H1 (cell line): ENCODE data around the gene HTD2. TPM values are rescaled to one million over a fixed set of nuclear protein-coding genes. Genes with fewer than 3 reads are reported as not detected.

Experiments used
- CTCF ChIA-PET: fragments of 300-600 bp; sonication (Branson Sonifier 250); formaldehyde crosslinking; loops from one replicate; lab custom pipeline; 2021; ENCODE audit not compliant: partially characterized antibody; lab: Charles Lee
- POLR2A ChIA-PET: fragments of 300-600 bp; sonication (Branson Sonifier 250); formaldehyde crosslinking; loops from one replicate; lab custom pipeline; 2021; ENCODE audit warnings: inconsistent platforms; ENCODE audit not compliant: partially characterized antibody; lab: Charles Lee
- DNase-seq, 2 experiments: peaks; one replicate each; pipeline versions ENCODE4 v3.0.0 to v3.0.0-alpha.2; 2010 to 2022; ENCODE audit warnings: low spot score in 2 of 2, low read depth in 1 of 2, mixed read lengths in 1 of 2
- FAIRE-seq: peaks from 2 replicates; lab custom pipeline; 2011; peaks lifted over from hg19 to GRCh38; lab: Jason Lieb, UNC
- H2AFZ ChIP-seq: 2 replicates; pipeline ENCODE4 v1.8.1; 2012; ENCODE audit warnings: low read length, inconsistent platforms
- H2AK5ac ChIP-seq: 2 replicates; pipeline ENCODE4 v1.6.1; 2013; ENCODE audit warnings: low read depth, low read length
- H2BK120ac ChIP-seq: replicated peaks from 2 replicates; pipeline ENCODE3; 2013; ENCODE audit warnings: low read depth, low read length, inconsistent platforms
- H2BK12ac ChIP-seq: 2 replicates; pipeline ENCODE4 v1.6.1; 2013; ENCODE audit warnings: low read depth, low read length
- H2BK15ac ChIP-seq: 2 replicates; pipeline ENCODE4 v1.6.1; 2013; ENCODE audit warnings: low read length
- H2BK20ac ChIP-seq: 2 replicates; pipeline ENCODE4 v1.6.1; 2013; ENCODE audit warnings: low read length
- H2BK5ac ChIP-seq: 2 replicates; pipeline ENCODE4 v1.6.1; 2013; ENCODE audit warnings: low read depth, low read length
- H3K14ac ChIP-seq: 2 replicates; pipeline ENCODE4 v1.6.1; 2013; ENCODE audit warnings: inconsistent platforms; ENCODE audit not compliant: insufficient read length
- H3K18ac ChIP-seq: 2 replicates; pipeline ENCODE4 v1.6.1; 2013; ENCODE audit warnings: low read length; ENCODE audit errors: extremely low read depth
- H3K23ac ChIP-seq: 2 replicates; pipeline ENCODE4 v1.6.1; 2013; ENCODE audit warnings: inconsistent platforms; ENCODE audit not compliant: insufficient read length
- H3K23me2 ChIP-seq: 2 replicates; pipeline ENCODE4 v1.6.1; 2013; ENCODE audit warnings: low read depth, low read length
- H3K27ac ChIP-seq: 2 replicates; pipeline ENCODE4 v1.6.1; 2011; ENCODE audit warnings: low read depth, low read length, inconsistent platforms
- H3K27me3 ChIP-seq, 4 experiments: replicated peaks in 1 of 4; 1 replicate in 1 of 4; 2 replicates in 3 of 4; pipeline versions ENCODE4 v1.6.1 to v1.8.1; 2011 to 2013; ENCODE audit warnings: low read length in 3 of 4, mild to moderate bottlenecking in 3 of 4, inconsistent platforms in 2 of 4, mixed read lengths in 2 of 4, moderate library complexity in 1 of 4; ENCODE audit not compliant: control insufficient read depth in 3 of 4, insufficient read depth in 3 of 4; ENCODE audit errors: extremely low read depth in 1 of 4
- H3K36me3 ChIP-seq, 4 experiments: 2 replicates each; pipeline versions ENCODE4 v1.6.1 to v1.8.1; 2011 to 2013; ENCODE audit warnings: mild to moderate bottlenecking in 4 of 4, low read length in 3 of 4, moderate library complexity in 2 of 4, control low read depth in 1 of 4, inconsistent platforms in 1 of 4; ENCODE audit not compliant: insufficient read depth in 4 of 4, control insufficient read depth in 2 of 4
- H3K4ac ChIP-seq: replicated peaks from 2 replicates; pipeline ENCODE3; 2013; ENCODE audit warnings: low read length, low read depth, mixed read lengths, inconsistent platforms; ENCODE audit not compliant: insufficient read length
- H3K4me1 ChIP-seq, 4 experiments: replicated peaks in 1 of 4; 1 replicate in 1 of 4; 2 replicates in 3 of 4; pipeline versions ENCODE4 v1.6.1 to v1.8.1; 2011 to 2013; ENCODE audit warnings: low read length in 3 of 4, inconsistent platforms in 2 of 4, mixed read lengths in 1 of 4; ENCODE audit not compliant: insufficient read depth in 4 of 4, control insufficient read depth in 3 of 4
- H3K4me2 ChIP-seq, 2 experiments: 2 replicates each; pipeline versions ENCODE4 v1.6.1 to v1.8.1; 2011 to 2013; ENCODE audit warnings: low read depth in 2 of 2, low read length in 2 of 2, control low read depth in 1 of 2, inconsistent platforms in 1 of 2, mild to moderate bottlenecking in 1 of 2; ENCODE audit not compliant: insufficient read depth in 1 of 2
- H3K4me3 ChIP-seq, 4 experiments: fragments of 200-600, 300-600 bp in 1 of 4; sonication (generic), shearing (Covaris generic), sonication (Bioruptor Twin) in 1 of 4; 2 replicates each; pipeline versions ENCODE4 v1.5.1 to v1.8.1; 2011 to 2016; ENCODE audit warnings: low read length in 4 of 4, low read depth in 3 of 4, control low read depth in 2 of 4, inconsistent platforms in 2 of 4, mild to moderate bottlenecking in 2 of 4, mixed read lengths in 1 of 4, moderate library complexity in 1 of 4; ENCODE audit not compliant: insufficient read depth in 2 of 4; ENCODE audit errors: extremely low read depth in 1 of 4
- H3K56ac ChIP-seq: replicated peaks from 2 replicates; pipeline ENCODE3; 2013; ENCODE audit warnings: low read depth, mild to moderate bottlenecking, mixed read lengths, low read length, inconsistent platforms; ENCODE audit not compliant: insufficient read length
- H3K79me1 ChIP-seq: 2 replicates; pipeline ENCODE4 v1.6.1; 2013; ENCODE audit warnings: low read depth, low read length, control low read depth
- H3K79me2 ChIP-seq, 2 experiments: 2 replicates each; pipeline versions ENCODE4 v1.6.1 to v1.8.1; 2012 to 2013; ENCODE audit warnings: low read length in 2 of 2, mild to moderate bottlenecking in 2 of 2, inconsistent platforms in 1 of 2; ENCODE audit not compliant: insufficient read depth in 2 of 2, control insufficient read depth in 1 of 2
- H3K9ac ChIP-seq, 4 experiments: replicated peaks in 1 of 4; 1 replicate in 1 of 4; 2 replicates in 3 of 4; pipeline versions ENCODE4 v1.6.1 to v1.8.1; 2011 to 2013; ENCODE audit warnings: low read depth in 3 of 4, low read length in 3 of 4, control low read depth in 2 of 4, mild to moderate bottlenecking in 2 of 4, moderate library complexity in 2 of 4, inconsistent platforms in 1 of 4; ENCODE audit errors: extremely low read depth in 1 of 4
- H3K9me3 ChIP-seq, 2 experiments: 2 replicates each; pipeline versions ENCODE4 v1.6.1 to v1.8.1; 2012 to 2013; ENCODE audit warnings: mild to moderate bottlenecking in 2 of 2, moderate library complexity in 2 of 2, control low read depth in 1 of 2, inconsistent platforms in 1 of 2, low read depth in 1 of 2, low read length in 1 of 2, mixed read lengths in 1 of 2; ENCODE audit not compliant: insufficient read depth in 2 of 2
- H4K20me1 ChIP-seq, 2 experiments: replicated peaks in 1 of 2; 2 replicates each; pipeline versions ENCODE3 to v1.8.1; 2011 to 2013; ENCODE audit warnings: inconsistent platforms in 2 of 2, low read length in 2 of 2, mild to moderate bottlenecking in 1 of 2; ENCODE audit not compliant: insufficient read depth in 2 of 2, control insufficient read depth in 1 of 2
- H4K5ac ChIP-seq: 2 replicates; pipeline ENCODE4 v1.6.1; 2013; ENCODE audit warnings: low read length, low read depth, mixed read lengths, inconsistent platforms; ENCODE audit not compliant: insufficient read length
- H4K8ac ChIP-seq: 2 replicates; pipeline ENCODE4 v1.8.0; 2013; ENCODE audit warnings: mild to moderate bottlenecking, moderate library complexity, low read length, inconsistent platforms; ENCODE audit not compliant: insufficient read depth; ENCODE audit errors: extremely low read depth
- H4K91ac ChIP-seq: replicated peaks from 2 replicates; pipeline ENCODE3; 2013; ENCODE audit warnings: low read length, mixed read lengths, inconsistent platforms; ENCODE audit not compliant: insufficient read length
- BCL11A ChIP-seq, 2 experiments: IDR thresholded peaks; one replicate each; pipeline ENCODE4 v1.6.1; 2011; ENCODE audit warnings: low read depth in 2 of 2, low read length in 2 of 2, mild to moderate bottlenecking in 2 of 2
- CBX5 ChIP-seq: fragments of 300-800, 300-1000 bp; sonication (generic); IDR thresholded peaks from 2 replicates; pipeline ENCODE4 v1.7.1; 2016; ENCODE audit warnings: antibody characterized with exemption, low read length, low read depth
- CHD2 ChIP-seq: IDR thresholded peaks from 2 replicates; pipeline ENCODE4 v1.6.1; 2012; ENCODE audit warnings: low read length, improper control_type of control experiment
- EGR1 ChIP-seq: IDR thresholded peaks from 2 replicates; pipeline ENCODE4 v1.6.1; 2011; ENCODE audit warnings: low read depth, low read length, borderline replicate concordance
- HDAC2 ChIP-seq, 2 experiments: fragments of 300-600 bp in 1 of 2; sonication (generic) in 1 of 2; IDR thresholded peaks; 2 replicates each; pipeline ENCODE4 v1.6.1; 2011 to 2012; ENCODE audit warnings: low read depth in 2 of 2, low read length in 2 of 2, mild to moderate bottlenecking in 2 of 2, moderate library complexity in 2 of 2, borderline replicate concordance in 1 of 2, inconsistent platforms in 1 of 2
- JUND ChIP-seq: IDR thresholded peaks from 2 replicates; pipeline ENCODE4 v1.6.1; 2011; ENCODE audit warnings: mild to moderate bottlenecking, improper control_type of control experiment, low read length
- KDM4A ChIP-seq: IDR thresholded peaks from one replicate; pipeline ENCODE4 v1.7.1; 2012; ENCODE audit warnings: low read depth, mild to moderate bottlenecking, moderate library complexity, low read length, inconsistent platforms; ENCODE audit not compliant: severe bottlenecking
- MAFK ChIP-seq: IDR thresholded peaks from 2 replicates; pipeline ENCODE4 v1.6.1; 2012; ENCODE audit warnings: low read depth, mild to moderate bottlenecking, improper control_type of control experiment, low read length
- NANOG ChIP-seq: IDR thresholded peaks from 2 replicates; pipeline ENCODE4 v1.6.1; 2011; ENCODE audit warnings: low read length, low read depth, mild to moderate bottlenecking, inconsistent platforms; ENCODE audit not compliant: insufficient read depth, poor library complexity, severe bottlenecking
- SAP30 ChIP-seq: fragments of 300-600 bp; sonication (generic); IDR thresholded peaks from 2 replicates; pipeline ENCODE4 v1.7.1; 2012; ENCODE audit warnings: low read length, moderate library complexity, mild to moderate bottlenecking, inconsistent platforms; ENCODE audit not compliant: insufficient read depth, insufficient replicate concordance
- SIX5 ChIP-seq: IDR thresholded peaks from 2 replicates; pipeline ENCODE4 v1.6.1; 2011; ENCODE audit warnings: mild to moderate bottlenecking, low read depth, low read length
- WGBS, 2 experiments: shearing (Covaris generic) in 1 of 2; methylation state at CpG; one replicate each; pipeline versions ENCODE4 v1.1.6 to v1.1.7; 2013 to 2015; ENCODE audit warnings: low lambda C conversion rate in 2 of 2, mixed read lengths in 2 of 2, inconsistent platforms in 1 of 2, low coverage in 1 of 2, missing lambda C conversion rate in 1 of 2; ENCODE audit not compliant: insufficient replicate concordance in 2 of 2, insufficient coverage in 1 of 2, insufficient read length in 1 of 2; ENCODE audit errors: extremely low coverage in 1 of 2, missing lambda C conversion rate in 1 of 2; 5-methylcytosine and 5-hydroxymethylcytosine counted together
- polyA plus RNA-seq, 7 experiments: library from polyadenylated mRNA; depleted of rRNA in 3 of 7; stranded (reverse) in 5 of 7; unstranded in 2 of 7; fragments of >200 nt in 5 of 7; fragments of 200-250 nt in 2 of 7; gene quantifications; 1 replicate in 5 of 7; 2 replicates in 1 of 7; 4 replicates in 1 of 7; pipeline versions ENCODE4 v1.2.1 to v1.2.3, GENCODE V29; 2011 to 2013; ENCODE audit warnings: missing spikeins in 2 of 7, mixed read lengths in 2 of 7
- total RNA-seq: library from RNA; stranded (reverse); fragmentation: NEBNext Ultra II Directional; extraction: Animal tissue kit (Norgen Biotek cat#: 25700); gene quantifications from 2 replicates; pipeline ENCODE4 v1.2.1, GENCODE V29; 2021

The HTD2 gene
- total and polyA plus RNA-seq, 2 of the 8 experiments (the other 6 are each of a cell fraction or from before 2014, with no cell fraction given) = 8.8 to 10.8 TPM

- FAIRE-seq = no peak
- H3K18ac ChIP-seq = no peak overlapping the region
- ChIA-PET POLR2A (interaction anchor here (1.5 kb wide), 1 partner anchor 13 kb away, joined by 4 read pairs; no protein-coding TSS in a partner anchor), CTCF (interaction anchor here (2.3 kb wide), 1 partner anchor 21 kb away, joined by 5 read pairs; no protein-coding TSS in a partner anchor)
- H3K27ac ChIP-seq = no peak overlapping the region
- H3K9me3 ChIP-seq = no peaks in the 10 kb centered on the region
- 86% methylated on average over 8 of the region's 8 CpGs; no CpG with 5 or more reads in 1 of the 2 experiments for WGBS, 2 experiments
- no peaks in the 10 kb centered on the region for H3K36me3 ChIP-seq
- no peaks in the 10 kb centered on the region for H3K79me1 ChIP-seq
- no peak overlapping the region for H3K4ac ChIP-seq
- H2BK12ac ChIP-seq = no peak overlapping the region
- no peak overlapping the region for H3K4me2 ChIP-seq
- no peak overlapping the region for H2BK120ac ChIP-seq
- H3K14ac ChIP-seq = no peak overlapping the region
- no peak for DNase-seq
- H3K4me1 ChIP-seq = 0 out of 7 replicates have a peak, but pooled peaks cover 0 to 4% (median 0%) of the 10 kb centered on the region in 4 experiments
- H3K27me3 ChIP-seq = peaks cover 0 to 10% (median 7%) of the 10 kb centered on the region in 4 experiments; a peak in 5 of 7 replicates
- no peak overlapping the region for H2BK20ac ChIP-seq
- no peak overlapping the region for H4K91ac ChIP-seq
- no peak overlapping the region for H3K56ac ChIP-seq
- H3K4me3 ChIP-seq = no peak overlapping the region
- no peak overlapping the region for H2BK15ac ChIP-seq
- H2AK5ac ChIP-seq = no peak overlapping the region
- no peak overlapping the region for H4K5ac ChIP-seq
- H3K23ac ChIP-seq = no peak overlapping the region
- no peaks in the 10 kb centered on the region for H4K20me1 ChIP-seq
- H3K79me2 ChIP-seq = no peaks in the 10 kb centered on the region
- no peak overlapping the region for H2BK5ac ChIP-seq
- peaks cover 7% of the 10 kb centered on the region; the same call in 1 of the 2 replicates for H3K23me2 ChIP-seq
- no peak overlapping the region for H4K8ac ChIP-seq
- H3K9ac ChIP-seq = no peak overlapping the region
- no peak overlapping the region for H2AFZ ChIP-seq
- TF ChIP-seq MAFK (no peak), CHD2 (no peak), KDM4A (no peak), HDAC2 (IDR thresholded peaks at IDR 0.05; ENCODE audit: borderline replicate concordance in 1 of 2, low read depth in 2 of 2, low read length in 2 of 2) (no peak), SAP30 (no peak), NANOG (no peak), CBX5 (no peak), SIX5 (no peak), EGR1 (no peak), BCL11A (IDR thresholded peaks at IDR 0.05; ENCODE audit: low read depth in 2 of 2, low read length in 2 of 2) (no peak), JUND (no peak)
Measured at GRCh38 chr3:58329150-58329921, 23.0 kb downstream of the HTD2 start.
